Kidney glomerular epithelial cell (primary cell): ENCODE data around the gene CFAP97D1.
A peak's percentile ranks its signal among the peaks of the same experiment; 100 is the strongest.
"Not testable (repeated sequence)": the region's sequence is repeated elsewhere in the genome, so short reads cannot be mapped to it uniquely, and the experiment has no call there.

ENCODE experiments used
- DNase-seq: peaks from one replicate; lab custom pipeline; 2025; lab: John Stamatoyannopoulos, UW

The CFAP97D1 gene

DNA sequence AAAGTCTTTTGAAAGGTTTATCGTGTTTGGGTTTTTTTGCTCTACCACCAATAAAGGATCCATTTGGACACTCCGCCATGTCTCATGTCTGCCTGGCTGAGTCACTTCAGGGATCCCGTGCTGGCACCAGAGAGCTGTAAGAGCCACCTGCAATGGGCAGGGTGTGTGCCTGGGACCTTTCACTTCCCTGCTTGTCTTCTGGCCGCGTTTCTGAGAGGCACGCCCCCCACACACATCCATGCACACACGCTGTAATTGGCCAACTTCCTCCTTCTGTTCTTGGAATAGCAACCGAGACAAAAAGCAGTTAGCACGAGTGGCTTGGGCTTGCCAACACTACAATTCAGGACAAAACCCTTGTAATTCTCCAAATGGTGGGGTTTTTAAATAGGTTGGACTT, 11.9 kb upstream of the CFAP97D1 start:
- DNase-seq, result no peak

DNA sequence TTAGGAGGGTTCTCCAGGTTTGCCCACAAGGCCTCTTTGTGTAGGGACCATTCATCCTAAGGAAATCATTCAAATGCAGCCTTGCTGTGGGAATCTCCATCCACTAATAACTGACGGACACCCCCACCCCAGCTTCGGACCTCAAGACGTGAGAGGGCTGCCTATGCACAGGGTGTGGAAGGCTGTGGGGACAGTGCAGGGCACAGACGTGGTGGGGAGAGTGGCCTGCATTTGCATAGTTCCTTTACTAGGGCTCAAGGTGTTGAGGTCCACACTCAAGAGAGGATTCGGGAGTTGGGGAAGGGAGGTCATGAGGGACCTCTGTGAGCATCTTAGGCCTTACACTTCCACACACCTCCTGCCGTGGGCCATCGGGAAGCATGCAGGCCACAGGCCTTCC, 11.3 kb upstream of the CFAP97D1 start:
- DNase-seq, result no peak

DNA sequence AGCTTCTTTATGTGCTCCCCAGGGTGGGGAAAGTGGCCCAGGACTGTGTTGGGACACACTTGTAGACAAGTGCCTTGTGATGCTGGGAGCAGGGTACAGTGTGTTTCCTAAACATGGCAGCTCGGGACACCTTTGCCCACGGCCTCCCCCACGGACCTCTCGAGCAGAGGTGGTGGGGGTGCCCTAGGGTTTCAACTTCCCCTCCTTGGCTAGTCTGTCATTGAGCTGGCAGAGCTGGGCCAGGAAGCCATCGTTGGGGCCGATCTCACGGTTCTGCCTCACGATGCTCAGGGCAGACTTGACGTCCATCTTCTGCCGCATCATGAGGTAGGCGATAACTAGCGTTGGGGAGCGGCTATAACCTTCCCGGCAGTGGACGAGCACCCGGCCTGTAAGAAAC, 10.8 kb upstream of the CFAP97D1 start:
- no peak for DNase-seq

DNA sequence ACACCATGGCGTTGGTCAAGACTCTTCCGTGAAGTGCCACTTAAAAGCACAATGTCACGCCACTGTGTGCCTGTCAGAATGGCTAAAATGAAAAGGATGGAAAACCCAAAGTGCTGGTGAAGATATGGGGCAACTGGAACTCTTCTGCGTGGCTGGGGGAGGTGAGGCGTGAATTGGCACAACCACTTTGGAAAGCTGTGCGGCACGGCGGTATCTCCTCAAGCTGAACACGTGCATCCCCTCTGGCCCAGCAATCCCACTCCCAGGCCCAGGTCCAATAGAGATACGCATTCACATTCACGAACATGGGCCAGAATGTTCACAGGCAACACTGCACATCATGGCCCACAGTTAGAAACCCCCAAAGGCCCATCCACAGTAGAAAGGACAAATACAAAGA, 10.4 kb upstream of the CFAP97D1 start:
- DNase-seq, result no peak

DNA sequence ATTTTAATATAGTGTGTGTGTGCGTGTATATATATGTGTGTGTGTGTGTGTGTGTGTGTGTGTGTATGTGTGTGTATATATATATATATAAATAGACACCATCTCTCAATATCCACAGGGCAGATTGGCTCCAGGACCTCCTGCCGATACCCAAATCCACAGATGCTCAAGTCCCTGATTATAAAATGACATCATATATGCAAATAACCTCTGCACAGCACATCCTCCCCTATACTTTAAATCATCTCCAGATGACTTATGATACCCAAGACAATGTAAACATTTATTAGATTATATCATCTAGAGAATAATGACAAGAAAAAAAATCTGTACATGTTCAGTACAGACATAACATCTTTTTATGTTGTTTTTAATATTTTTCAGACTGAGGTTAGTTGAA, 9.3 kb upstream of the CFAP97D1 start:
- DNase-seq, result no peak

DNA sequence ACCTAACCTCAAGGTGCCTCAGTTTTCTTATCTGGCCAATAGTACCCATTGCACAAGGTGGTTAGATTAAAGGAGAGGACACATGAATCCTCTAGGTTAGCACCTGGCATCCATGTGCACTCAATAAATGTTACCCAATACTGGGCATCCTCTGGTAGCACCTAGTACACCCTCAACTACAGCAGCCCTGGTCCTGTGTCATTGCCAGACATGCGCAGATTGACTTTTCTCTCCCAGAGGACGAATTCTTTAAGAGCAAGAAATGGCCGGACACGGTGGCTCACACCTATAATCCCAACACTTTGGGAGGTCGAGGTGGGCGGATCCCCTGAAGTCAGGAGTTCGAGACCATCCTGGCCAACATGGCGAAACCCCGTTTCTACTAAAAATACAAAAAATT, 8.8 kb upstream of the CFAP97D1 start:
- no peak for DNase-seq

DNA sequence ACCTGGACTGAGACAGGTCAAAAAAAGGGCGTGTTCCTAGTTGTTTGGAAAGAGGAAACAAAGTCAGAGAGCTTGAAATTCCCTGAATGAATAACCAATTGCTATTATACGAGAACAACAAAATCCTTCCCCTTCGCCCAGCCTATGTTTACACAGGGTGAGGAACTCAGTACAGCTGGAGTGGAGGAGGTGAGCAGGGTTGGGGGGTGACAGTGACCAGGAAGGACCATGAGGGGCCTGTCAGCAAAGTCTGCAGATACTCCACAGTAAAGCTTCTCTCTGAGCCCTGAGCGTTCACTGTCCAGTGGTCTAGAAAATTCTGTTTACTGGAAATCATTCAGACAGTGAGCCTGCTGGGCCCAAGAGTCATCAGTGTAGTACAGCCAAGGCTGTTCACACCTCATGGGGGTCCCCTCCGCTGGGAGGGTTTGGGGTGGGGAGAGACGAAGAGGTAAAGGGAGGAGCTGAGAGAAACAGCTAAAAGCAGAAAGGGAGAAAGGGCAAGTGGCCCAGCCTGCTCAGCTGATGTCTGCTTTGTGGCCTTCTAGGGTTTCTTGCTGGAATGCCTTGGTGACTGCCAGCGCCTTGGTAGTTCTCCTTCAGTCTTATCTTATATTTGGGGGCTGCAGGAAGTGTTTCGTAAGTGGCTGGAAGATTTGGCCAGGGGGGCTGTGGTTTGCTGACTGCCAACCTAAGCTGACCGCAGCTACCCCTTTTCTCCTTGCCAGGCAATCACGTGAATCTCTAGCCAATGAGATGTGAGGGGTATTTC, 7.2 kb upstream of the CFAP97D1 start:
- DNase-seq, result no peak

DNA sequence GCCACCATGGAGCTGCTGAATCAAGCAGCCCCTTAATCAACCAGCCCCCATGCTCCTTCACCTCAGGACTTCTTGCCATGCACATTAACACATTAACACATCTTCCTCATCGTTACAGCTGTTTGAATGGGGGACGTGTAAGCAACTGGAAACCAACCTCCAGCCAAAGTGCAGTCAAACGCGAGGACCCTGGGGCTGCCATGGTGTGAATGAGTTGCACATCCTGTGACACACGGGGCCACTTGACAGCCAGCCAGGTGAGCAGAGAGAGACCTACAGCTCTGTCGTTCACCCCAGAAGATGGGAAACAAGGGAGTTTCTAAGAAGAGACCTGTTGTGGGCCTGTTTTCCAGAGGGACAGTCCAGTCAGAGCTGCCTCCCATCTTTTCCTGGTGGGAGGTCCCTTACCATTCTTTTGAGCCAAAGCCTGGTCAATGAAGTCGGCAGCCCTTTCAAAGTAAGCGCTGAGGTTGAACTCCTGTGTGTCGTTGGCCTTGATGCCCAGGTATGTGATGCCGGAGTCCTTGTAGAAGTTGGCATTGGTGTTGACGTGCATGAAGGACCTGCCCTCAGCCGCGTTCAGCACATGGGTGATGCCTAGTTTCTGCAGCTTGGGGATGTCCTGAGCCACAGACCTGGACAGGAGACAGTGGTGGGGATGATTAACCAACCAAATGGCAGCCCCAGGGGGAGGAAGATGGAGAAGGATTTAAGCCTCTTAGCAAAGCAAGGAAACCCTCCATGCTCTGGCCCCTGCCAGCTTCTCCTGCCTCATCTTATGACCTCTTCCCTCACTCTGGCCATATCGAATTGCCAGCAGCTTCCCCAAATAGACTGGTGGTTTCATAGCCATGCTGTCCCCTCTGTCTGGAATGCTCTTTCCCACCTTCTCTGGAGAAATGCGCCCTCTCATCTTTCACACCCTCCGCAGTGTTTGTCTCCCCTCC, 5.7 kb upstream of the CFAP97D1 start:
- DNase-seq, result no peak

DNA sequence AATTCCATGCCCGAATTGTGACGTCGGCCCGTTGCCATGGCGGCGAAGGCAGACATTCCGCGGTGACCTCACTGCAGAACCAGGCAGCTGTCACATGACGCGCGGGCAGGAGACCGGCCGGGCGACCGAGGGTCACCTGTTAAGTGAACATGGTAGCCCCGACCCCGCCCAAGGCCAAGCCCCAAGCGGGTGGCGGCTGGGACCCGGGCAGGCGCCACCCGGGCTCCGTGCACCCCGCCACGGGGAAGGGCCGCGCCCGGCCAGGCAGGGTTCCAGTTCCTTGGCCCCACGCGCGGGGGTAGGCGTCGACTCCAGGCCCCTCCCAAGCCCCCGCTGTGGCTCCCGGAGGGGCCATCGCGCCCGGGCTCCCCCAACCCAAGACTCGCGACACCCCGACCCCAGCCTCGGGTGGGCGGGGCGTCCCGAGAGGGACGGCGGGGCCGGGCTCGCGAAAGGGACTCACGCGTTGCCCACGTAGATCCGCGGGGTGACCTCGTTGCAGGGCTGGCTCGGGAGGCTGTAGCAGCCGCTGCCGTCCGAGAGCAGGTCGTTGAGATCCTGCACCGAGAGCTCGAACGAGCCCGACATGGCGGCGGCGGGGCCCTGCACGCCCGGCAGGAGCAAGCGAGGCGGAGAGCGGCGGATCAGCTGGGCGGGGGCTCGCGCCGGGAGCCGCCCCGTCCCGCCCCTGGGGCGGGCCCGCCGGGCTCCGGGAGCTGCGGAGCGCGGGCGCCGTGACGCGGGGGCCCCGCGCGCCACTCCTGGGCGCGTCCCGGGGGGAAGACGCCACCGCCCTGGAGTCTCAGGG, 1.7 kb upstream of the CFAP97D1 start, which contains the start of gene DUSP3:
Gene DUSP3 (minus strand): TSS at position 641 of the 808 bp plus-strand sequence. CDS start 53 bp downstream, at position 588.
- DNase-seq, result peak; percentile 81

DNA sequence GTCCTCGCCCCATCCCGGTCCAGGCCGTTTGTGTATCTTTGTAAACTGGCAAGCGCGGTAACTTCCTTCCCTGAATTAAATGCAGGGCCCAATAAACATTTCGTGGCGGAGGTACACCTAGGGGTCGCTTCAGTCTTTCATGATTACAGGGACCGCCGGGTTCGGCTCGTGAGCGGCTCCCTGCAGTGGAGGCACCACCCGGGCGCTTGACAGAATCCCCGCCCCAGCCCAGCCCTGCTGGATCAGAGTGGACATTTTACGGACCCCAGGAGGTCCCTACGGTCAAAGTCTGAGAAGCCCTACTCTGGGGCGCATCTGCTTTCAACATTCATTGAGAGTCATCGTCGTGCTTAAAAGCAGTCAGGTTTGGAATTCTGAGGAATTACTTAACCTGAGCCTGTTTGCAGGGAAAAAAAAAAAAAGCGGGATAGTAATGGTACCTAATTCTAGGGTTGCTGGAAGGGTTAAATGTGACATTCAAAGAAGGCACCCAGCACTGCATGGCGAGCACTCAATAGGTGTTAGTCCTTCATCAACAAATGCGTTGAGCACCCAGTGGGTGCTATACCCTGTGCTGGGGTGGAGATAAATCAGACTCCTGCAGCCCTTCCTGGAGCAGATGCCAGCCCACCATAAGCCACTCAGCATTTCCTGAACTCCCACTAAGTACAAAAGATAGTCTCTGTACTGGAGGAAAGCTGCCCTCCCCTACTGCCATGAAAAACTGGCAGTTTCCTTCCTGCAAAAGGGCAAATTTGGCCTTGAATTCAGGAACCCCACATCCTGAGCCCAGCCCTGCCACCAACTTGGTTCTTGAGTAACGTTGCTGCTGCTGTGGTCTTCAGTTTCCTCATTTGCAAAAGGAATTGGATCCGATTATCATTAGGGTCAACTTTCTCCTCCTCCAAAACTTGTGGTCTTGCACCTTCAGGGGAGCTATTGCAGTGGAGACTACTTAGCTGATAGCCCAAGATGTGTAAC, 800 bp upstream of the CFAP97D1 start:
- DNase-seq, result no peak

DNA sequence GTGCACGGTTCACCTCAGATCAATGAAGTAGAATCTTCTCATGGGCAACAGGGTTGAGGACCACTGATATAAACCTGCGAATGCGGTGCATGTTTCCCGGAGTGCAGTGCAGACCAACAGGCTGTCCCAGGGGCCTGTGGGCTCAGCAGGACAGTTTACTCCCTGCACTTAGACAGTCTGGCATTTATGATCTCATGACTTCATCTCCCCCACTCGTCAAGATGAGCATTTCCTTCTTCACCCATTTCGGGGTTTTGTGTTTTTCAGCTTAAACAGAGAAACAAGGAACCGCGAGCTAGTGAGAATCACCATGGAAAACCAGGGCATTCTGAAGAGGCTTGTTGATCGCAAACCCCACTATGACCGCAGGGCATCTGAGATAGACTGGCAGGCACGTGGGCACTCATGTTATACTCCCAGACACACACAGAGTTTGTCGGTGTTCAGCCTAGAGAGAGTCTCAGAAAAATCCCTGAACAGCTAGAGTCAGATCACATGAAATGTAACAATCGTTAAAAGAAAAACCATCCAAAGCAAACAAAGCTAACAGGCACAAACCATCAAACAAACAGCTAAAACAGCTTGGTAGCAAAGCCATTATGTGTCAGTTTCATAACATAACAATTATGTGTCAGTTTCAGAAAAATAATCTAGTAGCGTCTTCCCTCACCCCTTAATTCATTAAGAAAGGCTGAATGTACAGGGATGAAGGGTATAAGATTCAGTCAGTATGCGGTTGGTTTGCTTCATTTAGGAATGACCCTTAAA, 2.9 kb downstream of the CFAP97D1 start:
- no peak for DNase-seq

DNA sequence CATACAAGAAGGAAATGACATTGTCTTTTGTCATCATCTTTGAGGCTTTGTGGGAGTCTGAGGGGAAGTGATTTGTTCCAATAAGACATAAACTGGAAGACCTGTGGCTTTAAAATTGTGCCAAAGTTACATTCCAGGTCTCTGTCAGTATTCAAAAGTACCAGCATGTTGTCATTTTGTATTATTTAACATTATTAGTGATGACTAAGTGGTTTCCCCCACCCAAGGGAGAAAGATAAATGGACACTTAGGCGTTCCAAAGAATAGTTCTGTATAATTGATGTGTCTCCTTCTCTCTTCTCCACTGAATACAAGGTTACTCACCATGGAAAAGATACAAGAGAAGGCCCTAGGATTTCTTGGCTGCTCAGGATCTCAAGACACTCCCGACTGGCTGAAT, 3.8 kb downstream of the CFAP97D1 start:
- peak; percentile 15 for DNase-seq

DNA sequence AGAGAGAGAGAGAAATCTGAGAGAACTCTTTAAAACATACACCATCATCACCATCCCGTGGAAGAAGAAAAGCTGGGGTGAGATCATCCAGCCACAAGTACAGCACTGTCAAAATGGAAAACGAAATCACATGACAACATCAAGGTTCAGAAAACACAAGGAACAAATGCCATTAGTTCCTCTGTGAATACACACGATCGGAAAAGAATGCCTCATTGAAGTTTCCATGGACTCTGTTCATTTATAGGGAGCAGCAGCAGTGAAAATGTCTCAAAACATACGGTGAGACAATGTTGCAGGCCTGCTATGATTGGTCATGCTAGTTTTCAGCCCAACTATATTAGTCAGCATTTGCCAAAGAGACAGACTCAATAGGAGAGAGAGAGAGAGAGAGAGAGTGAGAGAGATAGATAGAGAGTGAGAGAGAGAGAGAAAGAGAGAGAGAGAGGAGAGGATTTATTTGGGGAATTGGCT, 4.4 kb downstream of the CFAP97D1 start:
- DNase-seq, result no peak

DNA sequence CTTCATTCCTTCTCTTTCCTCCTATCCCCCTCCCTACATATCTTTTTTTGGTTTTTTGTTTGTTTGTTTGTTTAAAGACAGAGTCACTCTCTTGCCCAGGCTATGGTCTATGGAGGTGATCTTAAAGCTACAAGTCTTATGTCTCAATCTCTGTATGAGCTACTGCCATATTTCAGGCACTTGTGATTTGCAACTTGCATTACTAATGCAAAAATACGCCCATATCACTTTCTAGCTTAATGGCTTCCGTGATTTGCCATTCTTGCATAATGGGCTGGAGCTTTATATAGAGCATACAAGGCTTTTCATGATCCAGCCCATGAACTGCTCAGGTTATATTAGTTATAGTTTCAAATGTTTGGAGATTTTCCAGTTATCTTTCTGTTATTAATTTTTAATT, 7.5 kb downstream of the CFAP97D1 start:
- no peak for DNase-seq

DNA sequence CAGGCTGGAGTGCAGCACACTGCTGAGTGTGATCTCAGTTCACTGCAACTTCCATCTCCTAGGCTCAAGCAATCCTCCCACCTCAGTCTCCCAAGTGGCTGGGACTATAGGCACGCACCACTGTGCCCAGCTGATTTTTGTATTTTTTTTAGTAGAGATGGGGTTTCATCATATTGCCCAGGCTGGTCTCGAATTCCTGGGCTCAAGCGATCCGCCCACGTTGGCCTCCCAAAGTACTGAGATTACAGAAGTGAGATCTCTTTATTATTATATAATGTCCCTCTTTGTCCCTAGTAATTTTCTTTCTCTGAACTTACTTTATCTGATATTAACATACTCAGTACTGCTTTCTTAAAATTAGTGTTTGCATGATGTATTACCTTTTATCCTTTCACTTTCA, 8.3 kb downstream of the CFAP97D1 start:
- no peak for DNase-seq

DNA sequence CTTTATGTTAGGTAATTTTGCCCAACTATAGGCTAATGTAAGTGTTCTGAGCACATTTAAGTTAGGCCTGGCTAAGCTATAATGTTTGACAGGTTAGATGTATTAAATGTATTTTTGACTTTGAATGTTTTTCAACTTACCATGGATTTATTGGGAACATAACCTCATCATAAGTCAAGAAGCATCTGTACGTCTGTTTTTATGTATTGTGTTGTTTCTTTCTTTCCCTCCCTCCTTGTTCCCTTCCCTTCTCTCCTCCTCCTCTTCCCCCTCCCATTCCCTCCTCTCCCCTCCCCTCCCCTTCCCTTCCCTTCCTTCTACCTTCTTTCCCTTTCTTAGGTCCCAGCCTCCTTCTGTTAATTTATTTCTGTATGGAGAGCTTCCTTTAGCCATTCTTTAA, 9.2 kb downstream of the CFAP97D1 start:
- DNase-seq, result no peak

DNA sequence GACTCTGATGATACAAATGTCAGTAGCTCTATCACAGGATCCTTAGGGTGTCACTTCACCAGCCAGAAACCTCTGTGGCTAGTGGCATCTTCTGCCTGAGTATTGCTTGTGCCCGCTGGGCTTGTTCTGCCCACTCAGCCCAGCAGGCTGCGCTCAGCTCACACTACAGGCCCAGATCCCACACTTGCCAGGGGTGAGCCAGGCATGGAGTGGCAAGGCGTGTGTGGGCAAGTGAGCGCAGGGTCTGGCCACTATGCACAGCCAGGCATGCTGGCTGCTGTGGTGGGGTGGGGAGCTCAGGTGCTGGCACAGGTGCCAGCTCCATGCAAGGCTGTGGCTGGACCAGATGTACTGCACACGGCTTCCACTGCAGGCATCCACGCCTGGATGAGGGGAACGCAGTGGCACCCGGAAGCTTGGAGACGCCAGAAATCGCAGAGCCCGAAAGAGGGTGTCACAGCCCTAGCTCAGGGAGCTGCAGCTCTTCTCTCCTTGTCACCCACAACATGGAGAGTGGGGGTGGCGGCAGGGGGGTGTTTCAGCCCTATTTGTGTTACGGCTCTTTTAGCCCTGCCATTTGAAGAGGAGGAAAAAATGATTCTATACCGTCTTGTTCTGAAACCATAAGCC, 10.2 kb downstream of the CFAP97D1 start:
- no peak for DNase-seq

DNA sequence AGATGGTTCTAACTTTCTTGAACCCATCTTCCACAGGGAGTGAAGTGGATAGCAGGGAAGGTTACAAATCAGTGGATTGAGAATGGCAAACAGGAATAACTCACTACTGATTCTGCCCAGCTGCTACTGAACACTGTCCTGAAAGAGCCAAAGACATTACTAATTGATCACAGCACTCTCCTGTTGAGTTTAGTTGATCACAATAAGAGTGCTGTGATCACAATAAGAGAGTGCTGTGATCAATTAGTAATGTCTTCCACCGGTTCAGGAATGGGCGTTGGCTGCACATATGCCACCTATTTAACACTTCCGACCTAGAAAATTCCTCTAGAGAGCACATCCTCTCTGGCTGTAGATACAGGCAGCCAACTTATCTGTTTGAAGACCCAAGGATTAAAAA, 11.4 kb downstream of the CFAP97D1 start:
- DNase-seq, result peak; percentile 23

DNA sequence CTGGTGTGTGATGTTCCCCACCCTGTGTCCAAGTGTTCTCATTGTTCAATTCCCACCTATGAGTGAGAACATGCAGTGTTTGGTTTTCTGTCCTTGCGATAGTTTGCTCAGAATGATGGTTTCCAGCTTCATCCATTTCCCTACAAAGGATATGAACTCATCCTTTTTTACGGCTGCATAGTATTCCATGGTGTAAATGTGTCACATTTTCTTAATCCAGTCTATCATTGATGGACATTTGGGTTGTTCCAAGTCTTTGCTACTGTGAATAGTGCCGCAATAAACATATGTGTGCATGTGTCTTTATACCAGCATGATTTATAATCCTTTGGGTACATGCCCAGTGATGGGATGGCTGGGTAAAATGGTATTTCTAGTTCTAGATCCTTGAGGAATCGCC, 12.4 kb downstream of the CFAP97D1 start:
- DNase-seq, result not testable (repeated sequence)

DNA sequence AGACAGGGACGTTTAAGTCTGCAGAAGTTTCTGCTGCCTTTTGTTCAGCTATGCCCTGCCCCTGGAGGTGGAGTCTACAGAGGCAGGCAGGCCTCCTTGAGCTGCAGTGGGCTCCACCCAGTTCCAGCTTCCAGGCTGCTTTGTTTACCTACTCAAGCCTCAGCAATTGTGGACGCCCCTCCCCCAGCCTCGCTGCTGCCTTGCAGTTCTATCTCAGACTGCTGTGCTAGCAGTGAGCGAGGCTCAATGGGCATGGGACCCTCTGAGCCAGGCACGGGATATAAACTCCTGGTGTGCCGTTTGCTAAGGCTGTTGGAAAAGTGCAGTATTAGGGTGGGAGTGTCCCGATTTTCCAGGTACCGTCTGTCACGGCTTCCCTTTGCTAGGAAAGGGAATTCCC, 17.8 kb downstream of the CFAP97D1 start:
- DNase-seq, result not testable (repeated sequence)
